ENCODE data around the gene PDE6G.
"Not testable (repeated sequence)": the region's sequence is repeated elsewhere in the genome, so short reads cannot be mapped to it uniquely, and the experiment has no call there.

The PDE6G gene

DNA sequence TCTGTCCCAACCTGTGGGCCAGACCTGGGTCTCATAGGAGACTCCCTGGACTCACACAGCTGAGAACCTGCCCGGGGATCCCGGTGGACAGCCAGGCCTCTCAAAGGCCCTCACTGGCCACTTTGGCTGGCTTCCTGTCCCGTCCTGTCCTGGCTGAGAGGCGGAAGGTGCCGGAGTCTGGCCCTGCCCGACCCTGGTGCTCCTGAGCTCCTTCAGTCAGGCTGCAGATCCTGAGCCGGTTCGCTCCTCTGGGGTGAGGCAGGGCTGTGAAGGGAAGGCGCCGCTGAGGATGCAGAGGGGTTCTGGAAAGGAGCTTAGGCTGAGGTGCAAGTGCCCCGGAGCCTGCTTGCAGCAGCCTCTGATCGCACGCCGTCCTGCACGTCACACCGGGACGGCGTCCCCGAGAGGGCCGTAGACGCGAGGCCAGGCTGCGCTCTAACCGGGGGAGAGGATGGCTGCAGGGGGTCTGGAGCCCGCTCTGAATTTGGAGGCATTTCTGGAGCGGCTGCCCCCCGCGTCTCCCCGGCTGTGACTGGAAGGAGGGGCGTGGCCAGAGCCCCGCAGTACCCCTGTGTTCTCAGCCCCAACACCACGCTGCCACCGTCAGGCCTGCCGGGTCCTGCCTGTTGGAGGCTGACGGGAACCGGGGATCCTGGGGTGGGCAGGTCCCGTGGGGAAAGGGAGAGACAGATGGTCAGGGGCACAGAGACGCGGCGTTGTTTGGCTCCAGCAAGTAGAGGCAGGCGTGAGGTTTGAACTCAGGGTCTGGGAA lies 31.6 kb upstream of the PDE6G start:
- no peak for DNase-seq (ENCODE audit: low read depth)

DNA sequence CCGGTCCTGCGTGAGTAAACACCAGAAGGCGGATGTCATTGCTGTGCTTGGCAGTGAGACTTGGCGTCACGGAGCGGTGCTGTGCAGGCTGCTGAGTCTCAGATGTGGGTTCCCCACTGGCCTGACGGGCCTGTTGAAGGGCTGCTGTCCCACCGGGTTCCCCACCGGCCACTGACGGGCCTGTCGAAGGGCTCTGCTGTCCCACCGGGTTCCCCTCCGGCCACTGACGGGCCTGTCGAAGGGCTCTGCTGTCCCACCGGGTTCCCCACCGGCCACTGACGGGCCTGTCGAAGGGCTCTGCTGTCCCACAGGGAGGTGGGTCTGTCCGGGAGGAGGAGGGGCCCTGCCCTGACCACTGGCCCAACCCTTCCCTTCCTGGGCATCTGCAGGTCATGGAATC lies 30.3 kb upstream of the PDE6G start:
- DNase-seq (ENCODE audit: low read depth), result no peak

DNA sequence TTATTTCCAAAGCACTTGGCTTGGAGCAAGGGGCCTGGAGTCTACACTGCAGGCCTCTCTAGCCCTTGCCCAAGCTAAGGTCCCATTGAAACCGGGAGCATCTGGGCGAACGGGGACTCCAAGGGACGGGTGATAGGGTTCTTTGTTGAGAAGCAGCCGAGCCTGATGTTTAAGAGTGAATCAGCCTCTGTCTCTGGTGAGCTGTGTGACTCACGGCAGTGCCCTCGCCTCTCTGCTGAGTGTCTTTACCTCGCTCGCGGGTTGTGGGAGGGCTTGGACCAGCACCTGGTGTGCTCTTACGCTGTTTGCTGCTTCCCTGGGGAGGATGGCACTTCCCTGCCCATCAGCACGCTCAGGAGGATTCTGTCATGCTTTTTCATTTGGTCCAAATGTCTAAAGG lies 28.8 kb upstream of the PDE6G start:
- no peak for DNase-seq (ENCODE audit: low read depth)

DNA sequence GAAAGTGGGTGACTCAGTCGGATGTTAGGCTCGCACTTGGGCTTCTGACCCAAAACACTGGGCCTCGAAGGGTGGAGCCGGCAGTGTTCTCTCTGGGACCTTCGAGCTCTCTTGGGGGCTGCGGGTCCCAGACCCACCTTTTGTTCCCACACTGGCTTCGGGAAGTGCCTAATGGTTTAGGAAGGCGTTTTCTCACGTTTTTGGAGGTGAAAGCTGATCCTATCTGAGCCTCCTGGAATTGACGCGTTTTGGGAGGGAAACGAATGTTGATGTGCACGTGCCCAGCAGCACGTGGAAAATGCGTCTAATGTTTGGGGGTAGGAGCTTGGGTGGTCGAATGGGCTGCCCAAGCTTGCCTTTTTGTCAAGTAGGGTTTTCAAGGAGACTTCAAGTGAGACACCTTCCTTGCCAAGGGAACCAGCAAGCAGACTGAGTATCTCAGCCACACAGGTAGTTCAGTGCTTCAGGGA lies 28.1 kb upstream of the PDE6G start:
- no peak for DNase-seq (ENCODE audit: low read depth)

DNA sequence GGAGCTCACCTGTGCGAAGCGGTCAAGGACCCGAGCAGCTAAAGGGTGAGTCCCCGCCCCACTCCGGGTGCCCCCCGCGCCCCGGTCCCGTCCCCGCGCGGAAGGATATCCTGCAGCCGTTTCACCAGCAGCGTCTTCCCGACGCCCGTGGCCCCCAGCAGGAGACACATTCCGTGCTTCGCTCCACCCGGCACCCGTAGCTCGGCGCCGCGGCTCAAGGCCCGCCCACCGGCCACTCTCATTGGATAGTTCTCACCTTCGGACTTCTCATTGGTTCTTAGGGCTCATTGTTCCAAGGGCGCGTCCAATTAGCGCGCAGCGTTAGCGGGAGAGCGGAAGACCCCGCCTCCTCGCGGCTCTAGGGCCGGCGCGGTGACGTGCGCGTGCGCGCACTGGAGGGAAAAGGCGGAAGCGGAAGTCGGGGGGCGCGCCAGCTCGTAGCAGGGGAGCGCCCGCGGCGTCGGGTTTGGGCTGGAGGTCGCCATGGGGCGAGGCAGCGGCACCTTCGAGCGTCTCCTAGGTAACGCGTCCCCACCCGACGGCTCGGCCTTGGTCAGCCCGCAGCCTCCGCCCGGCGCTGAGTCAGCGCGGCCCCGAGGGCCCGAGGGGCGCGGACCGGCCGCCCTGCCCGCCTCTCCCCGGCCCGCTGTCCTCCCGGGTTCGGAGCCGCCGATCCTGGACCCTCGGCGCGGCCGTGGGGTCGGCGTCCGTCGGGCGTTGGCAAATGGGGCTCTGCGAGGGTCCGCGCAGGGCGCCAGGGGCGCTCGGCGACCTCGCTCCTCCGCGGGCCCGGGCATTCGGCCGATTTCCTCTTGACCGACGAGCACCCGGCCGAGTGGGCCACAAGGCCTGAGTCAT lies 27.5 kb upstream of the PDE6G start, which contains the start of the genes ARL16 and HGS:
ARL16 (minus strand) TSS at position 214 of the 858 bp plus-strand sequence; CDS start at position 170, 44 bp downstream.
HGS (plus strand) TSS at position 428 of the 858 bp plus-strand sequence; CDS start at position 484, 56 bp downstream.
- peak; percentile 96 for DNase-seq (ENCODE audit: low read depth)

DNA sequence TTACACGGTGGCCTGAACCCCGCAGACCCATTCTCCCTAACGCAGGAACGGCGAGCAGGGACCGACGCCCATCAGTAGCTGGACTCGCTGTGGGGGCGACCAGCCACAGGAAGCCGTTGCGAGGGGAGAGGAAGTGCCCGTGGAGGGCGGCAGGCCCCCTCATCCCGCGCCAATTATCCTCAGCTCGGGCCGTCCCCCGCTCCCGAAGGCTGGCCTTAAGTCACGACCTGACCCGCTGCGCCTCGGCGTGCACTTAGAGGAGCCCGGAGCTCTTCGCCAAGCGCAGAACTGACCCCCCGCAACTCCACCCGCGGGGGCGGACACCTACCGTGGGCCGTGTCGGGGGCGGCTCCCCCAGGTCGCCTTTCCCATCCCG lies 26.9 kb upstream of the PDE6G start:
- no peak for DNase-seq (ENCODE audit: low read depth)

DNA sequence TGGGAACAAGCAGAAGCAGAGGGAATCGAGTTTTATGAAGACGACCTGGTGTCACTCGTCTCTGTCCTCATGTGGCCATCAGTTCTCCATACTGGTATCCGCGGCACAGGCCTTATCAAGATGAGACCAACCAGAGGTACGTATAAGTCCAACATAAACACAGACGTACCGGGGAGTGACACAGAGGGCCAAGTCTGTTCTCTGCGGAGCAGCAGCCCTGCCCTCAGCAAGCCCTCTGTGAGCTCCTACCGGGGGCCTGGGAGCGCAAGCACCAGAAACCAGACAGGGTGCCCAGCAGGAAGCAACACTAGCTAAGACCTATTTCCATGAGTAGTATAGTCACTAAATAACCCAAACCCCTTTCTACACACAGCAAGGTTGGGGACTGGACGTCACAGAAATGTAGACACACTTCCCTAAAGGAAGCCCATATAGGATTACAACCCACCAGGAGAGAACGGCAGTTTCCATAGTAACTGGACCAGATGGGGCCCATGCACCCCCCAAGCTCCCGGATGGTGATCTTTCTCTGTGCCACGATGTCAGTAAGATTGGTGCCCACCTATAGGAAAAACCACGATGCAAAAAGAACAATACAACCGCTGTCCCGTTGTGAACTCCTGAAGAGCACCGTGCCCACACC lies 26.3 kb upstream of the PDE6G start:
- DNase-seq (ENCODE audit: low read depth), result no peak

DNA sequence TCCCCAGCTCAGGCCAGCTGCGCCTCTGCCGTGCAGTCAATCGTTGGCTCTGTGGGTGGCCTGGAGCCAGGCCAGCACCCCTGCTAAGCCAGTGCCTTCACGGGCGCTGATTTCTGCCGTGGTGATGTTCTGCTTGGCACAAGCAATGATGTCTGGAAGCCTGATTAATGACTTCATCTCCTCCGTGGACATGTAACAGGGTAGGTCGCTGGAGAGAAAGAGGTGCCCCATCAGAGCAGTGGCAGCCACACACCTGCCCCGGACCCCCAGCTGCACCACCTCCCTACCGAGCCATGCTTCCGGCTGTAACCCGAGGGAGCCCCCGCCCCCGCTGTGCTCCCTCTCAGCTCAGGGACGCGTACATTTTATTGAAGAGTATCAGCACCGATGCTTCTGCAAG lies 25.3 kb upstream of the PDE6G start:
- no peak for DNase-seq (ENCODE audit: low read depth)

DNA sequence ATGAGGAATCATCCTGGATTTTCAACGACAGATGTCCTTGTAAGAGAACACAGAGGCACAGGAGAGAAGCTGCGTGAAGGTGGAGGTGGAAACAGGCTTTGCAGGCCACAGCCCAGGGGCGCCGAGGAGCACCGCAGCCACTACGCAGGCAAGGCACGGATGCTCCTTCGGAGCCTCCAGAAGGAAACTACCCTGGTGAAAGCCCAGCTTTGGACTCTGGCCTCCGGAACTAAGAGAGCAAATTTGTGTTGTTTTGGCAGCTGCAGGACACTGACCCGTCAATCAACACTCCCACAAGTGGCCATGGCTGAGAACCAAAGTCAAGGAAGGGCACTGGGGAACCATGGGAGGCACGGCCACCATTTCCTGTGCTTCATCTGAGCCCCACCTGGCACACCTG lies 23.8 kb upstream of the PDE6G start:
- DNase-seq (ENCODE audit: low read depth), result no peak

DNA sequence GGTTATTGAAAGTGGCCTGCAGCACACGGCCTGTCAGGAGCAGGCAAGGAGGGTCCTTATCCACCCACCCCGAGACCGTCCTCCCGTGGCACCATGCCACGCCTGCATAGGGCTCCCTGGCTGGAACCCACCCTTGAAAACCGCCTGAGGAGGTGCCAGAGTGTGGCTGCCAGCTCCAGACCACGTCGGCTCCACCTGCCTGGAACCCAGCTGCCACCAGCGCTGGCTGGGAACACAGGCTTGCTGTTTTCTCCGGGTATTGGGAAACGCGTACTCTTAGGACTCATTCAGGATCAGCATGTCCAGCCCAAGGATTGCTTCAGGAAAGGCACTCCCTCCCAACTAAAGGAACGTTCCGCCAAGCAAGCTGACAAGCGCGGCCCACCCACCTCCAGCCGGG lies 20.6 kb upstream of the PDE6G start:
- no peak for DNase-seq (ENCODE audit: low read depth)

DNA sequence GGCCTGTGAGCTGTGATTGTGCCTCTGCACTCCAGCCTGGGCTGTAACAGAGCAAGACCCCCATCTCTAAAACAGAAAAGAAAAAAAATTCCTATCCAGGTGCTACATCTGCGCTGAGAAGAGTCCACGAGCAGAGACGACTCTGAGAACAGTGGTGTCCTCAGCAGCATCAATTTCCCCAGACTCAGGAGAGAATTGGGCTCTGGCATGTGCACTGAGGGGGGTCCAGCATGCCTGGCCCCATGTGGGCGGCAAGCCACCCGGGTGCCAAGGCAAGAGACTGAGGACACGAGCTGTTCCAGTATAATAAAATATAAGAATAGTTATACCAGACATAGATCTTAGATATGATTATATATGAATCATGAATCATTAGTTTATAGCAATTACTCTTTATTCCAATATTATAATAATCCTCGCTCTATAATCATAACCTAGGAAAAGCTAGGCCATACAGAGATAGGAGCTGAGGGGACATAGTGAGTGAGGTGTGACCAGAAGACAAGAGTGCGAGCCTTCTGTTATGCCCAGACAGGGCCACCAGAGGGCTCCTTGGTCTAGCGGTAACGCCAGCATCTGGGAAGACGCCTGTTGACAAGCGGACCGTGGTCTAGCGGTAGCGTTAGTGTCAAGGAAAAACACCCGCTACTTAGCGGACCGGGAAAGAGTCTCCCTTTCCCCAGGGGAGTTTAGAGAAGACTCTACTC lies 19.3 kb upstream of the PDE6G start:
- DNase-seq (ENCODE audit: low read depth), result not testable (repeated sequence)

DNA sequence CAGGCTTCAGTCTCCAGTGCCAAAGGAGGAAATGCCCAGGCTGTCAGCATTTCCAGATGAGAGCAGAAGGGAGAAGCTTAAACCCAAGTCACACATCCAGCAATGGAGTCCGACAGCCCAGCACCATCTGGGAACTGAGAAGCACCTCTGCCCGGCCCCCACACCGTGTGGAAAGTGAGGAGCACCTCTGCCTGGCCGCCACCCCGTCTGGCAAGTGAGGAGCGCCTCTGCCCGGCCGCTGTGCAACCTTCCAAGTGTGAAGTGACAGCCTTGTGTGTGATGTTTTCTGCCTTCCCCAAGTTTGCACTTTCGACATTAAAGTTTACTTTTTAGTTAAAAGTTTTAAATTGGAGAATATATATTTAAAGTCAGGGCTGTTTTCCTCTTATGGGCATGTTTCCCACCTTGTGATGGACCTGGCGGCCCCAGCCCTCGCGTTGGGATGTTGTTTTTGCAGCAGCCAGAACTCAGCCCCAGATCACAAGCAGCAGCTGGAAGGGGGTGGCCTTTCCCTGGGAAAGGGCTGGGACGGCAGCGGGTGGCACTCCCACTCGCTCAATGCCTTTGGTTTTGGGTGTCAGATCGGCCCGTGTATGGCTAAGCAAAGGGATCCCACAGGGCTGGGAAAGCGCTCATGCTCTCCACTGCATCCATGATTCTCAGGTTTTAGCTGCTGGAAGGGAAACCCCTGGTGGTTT lies 17.4 kb upstream of the PDE6G start:
- DNase-seq (ENCODE audit: low read depth), result no peak

DNA sequence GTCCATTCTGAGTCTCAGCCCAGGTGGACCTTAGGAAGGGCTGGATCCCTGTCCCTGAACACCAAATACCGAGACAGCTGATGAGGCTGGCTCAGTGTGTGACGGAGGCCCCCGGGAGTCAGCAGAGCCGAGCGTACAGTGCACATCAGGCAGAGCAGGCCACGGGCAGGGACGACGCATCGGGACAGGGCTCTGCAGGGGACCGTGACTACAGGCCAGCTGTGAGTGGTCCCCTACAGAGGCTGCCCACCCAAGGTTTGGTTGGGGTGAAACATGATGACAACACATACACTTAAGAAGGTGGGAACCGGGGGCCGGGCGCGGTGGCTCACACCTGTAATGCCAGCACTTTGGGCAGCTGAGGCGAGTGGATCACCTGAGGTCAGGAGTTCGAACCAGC lies 16.6 kb upstream of the PDE6G start:
- no peak for DNase-seq (ENCODE audit: low read depth)

DNA sequence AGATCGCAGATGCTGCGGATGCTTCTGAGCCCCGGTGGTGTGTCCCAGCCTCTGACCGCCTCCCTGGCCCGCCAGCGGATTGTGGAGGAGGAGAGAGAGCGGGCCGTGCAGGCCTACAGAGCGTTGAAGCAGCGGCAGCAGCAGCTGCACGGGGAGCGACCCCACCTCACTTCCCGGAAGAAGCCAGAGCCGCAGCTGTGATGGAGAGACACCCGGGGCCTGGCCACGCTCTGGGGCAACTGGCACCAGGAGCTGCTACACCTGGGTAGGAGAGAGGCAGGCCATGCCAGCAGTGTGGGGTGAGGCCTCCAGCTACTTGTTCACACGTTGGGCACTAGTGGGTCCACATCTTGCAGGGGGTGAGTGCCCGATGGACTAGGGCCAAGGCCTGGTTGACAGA lies 16.2 kb upstream of the PDE6G start:
- no peak for DNase-seq (ENCODE audit: low read depth)

DNA sequence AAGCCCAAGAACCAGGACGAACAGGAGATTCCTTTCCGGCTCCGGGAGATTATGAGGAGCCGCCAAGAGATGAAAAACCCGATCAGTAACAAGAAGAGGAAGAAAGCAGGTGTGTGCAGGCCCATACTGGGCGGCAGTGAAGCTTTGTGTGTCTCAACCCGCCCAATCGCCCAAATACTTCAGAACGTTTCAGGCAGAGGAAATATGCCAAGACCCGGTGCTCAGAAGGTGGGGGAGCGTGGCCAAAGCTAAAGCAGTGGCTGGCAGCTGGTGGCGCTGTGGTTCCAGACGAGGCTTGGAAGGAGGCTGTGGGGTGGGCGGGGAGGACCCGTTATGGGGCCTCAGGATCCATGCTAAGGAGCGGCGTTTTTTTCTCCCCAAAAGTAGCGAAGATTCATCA lies 11.4 kb upstream of the PDE6G start:
- no peak for DNase-seq (ENCODE audit: low read depth)

DNA sequence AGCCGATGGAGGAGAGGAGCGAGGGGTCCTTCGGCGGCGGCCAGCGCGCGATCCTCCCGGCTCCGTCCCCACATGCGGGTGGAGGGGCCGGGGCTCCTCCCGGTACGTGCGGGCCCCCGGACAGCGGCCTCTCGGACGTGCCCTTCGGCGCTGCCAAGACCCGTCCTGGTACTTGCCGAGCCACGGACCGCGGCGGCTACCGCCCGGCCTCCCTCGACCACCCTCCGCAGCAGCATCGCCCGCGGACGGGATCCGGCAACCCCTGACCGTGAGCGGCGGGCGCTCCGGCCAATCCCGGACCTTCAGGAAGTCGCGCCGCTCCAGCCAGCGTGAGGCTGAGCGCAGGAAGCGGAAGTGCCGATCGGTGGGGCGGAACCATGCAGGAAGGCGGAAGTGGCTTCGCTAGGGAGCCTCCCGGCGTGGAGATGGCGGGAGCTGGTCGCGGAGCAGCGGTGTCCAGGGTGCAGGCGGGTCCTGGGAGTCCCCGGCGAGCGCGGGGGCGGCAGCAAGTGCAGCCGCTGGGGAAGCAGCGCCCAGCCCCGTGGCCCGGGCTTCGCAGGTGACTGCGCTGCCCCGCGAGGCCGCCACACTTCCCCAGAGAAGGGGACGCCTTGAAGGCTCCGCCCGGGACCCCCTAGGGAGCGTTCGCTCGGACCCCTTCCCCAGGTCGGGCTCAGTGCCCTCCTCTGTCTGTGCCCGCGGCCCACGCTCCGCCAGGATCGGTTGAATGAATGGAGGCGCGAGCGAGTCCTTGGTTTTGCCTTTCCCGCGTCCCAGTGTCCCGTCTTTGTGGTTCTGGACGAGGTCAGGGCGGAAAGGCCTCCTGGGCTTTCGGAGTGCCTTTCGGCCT lies 10.2 kb upstream of the PDE6G start, which contains the start of the genes CCDC137 and OXLD1:
CCDC137 (plus strand) TSS at position 396 of the 850 bp plus-strand sequence; CDS start at position 426, 30 bp downstream.
OXLD1 (minus strand) TSS at position 264 of the 850 bp plus-strand sequence; CDS start at position 236, 28 bp downstream.
- DNase-seq (ENCODE audit: low read depth), result peak; percentile 90

DNA sequence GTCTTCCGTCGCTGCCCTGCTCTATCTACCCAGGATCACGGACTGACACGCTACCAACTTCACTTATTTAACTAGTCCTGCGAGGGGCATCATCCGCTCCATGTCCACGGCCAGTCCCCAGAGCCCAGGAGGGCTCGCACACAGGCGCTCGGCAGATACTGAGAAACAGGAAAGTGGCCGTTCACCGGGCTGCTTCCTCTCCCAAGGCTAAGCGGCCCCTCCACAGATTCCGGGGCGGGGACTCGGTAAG lies 9.7 kb upstream of the PDE6G start:
- no peak for DNase-seq (ENCODE audit: low read depth)

DNA sequence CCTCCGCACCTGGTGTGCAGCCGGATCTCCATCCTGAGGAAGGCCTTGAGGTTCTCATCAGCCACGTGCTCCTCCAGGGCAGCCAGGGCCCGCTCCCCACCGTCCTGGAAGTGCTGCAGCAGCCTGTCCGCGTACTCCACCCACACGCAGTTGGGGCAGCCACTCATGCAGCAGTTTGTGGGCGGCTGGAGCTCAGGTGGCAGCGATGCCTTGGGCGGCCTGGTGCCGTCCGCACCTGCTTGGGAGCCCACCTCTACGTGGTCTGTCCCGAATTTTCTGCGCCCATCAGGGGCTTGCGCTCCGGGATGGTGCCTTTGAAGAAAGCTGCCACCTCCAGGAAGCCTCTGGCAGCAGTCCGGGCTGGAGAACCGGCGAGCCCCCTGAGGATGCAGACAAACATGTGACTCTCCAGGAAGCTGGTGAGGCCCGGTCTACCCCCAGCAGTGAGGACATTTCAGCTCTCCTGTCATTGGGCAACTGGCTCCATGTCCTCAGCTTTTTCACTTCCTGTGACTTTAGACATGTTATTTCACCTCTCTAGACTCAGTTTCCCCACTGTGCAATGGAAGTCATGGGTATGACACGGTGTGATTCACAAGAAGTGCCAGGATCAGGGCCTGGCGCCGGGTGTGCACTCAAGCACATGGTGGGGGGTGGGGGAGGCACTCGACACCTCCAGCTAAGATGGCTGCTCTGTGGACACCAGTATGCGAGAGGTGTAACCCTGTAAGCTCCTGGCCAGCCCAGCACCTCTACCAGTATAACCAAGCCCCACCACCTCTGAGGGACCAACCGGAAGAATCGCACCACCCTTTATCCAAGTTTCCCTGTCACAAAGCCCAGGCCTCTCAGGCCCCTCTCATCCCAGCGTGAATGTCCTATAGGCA lies 9.1 kb upstream of the PDE6G start:
- peak; percentile 40 for DNase-seq (ENCODE audit: low read depth)

DNA sequence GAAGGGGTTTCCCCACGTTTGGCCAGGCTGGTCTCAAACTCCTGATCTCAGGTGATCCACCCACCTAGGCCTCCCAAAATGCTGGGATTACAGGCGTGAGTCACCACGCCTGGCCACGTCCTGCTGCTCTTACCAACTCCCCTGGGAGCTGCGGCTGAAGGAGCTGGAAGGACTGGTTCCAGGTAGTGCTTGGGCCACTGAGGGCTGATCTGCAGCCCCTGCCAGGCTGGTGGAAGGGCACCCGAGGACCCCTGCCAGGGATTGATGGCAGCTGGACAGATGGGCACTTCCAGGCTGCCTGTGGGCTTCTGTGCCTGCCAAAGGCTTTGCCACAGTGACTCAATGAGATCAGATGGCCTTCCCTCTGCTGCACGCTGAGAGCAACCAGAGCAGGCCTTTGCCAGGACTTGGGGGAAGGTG lies 7.7 kb upstream of the PDE6G start:
- no peak for DNase-seq (ENCODE audit: low read depth)

All from activated T-helper 9 cell treated with anti-CD3 and anti-CD28 coated beads, Interleukin-2, amount 50 U/mL, for 16 hours (primary cell).